HG03103 (cell line): ENCODE measurements around the gene INPP1.

Experiments used
- ATAC-seq: cut with Tn5 transposase; IDR thresholded peaks from one replicate; pipeline ENCODE4 v1.9.1; 2021; ENCODE audit warnings: low read depth; ENCODE audit not compliant: unreplicated experiment

The INPP1 gene

DNA sequence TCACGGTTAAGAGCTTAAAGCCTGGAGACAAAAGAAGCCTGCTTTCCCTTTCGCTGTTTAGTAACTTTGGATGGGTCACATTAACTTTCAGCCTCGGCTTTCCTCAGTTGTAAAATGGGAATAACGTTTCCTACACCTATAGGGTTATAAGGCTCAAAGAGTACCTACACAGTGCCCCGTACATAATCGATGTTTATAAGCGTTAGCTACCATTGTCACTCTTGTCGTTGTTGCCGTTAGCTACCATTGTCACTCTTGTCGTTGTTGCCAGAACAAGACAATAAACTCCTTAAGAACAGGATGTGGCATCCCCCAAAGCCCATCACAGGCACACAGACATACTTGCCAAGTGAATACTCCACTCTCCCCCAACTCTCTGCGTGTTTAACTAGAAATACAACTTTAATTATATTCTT, 63.9 kb downstream of the INPP1 start:
- ATAC-seq, result no peak

DNA sequence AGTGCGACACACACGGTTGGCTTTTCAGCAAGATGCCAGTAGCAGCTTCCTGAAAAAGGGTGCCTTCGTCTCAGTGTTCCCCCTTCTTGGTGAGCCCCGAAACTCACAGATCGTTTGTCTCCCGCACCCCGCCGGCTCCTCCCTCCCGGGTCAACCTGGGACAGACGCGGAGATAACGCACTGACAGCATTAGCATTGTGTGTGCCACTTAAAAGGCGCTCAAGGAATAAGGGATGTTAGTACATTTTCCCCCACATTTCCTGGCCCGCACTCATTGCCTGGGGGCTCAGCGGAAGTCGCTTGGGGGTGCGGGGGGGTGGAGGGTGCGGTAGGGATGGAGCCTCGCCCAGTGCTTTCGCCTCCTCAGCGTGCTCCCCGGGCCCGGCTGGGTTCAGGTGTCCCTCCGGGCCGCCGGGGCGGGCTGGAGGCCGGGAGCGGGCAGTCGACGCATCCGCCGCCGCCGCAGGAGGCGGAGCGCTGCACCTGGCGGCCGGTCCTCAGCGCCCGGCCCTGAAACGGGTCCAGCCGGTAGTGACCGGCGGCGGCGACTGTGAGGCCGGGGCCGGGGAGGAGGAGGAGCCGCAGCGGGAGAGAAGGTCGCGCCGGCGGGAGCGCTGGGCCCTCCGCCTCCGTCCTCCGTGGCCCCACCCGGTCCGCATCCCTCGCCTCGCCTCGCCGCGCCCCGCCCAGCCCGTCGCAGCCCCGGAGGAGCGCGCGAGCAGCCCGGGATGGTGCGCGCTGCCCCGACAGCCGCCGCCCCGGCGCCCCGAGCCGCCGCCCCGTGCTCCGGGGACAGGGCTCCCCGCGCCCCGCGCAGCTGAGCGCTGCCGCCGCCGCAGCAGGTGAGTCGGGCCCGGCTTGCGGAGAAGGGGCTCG, 64.5 kb downstream of the INPP1 start, which contains the start of gene MFSD6:
MFSD6 (plus strand) TSS at position 694 of the 876 bp plus-strand sequence. CDS start 27,675 bp downstream, outside the sequence.
- peak; percentile 44 for ATAC-seq

DNA sequence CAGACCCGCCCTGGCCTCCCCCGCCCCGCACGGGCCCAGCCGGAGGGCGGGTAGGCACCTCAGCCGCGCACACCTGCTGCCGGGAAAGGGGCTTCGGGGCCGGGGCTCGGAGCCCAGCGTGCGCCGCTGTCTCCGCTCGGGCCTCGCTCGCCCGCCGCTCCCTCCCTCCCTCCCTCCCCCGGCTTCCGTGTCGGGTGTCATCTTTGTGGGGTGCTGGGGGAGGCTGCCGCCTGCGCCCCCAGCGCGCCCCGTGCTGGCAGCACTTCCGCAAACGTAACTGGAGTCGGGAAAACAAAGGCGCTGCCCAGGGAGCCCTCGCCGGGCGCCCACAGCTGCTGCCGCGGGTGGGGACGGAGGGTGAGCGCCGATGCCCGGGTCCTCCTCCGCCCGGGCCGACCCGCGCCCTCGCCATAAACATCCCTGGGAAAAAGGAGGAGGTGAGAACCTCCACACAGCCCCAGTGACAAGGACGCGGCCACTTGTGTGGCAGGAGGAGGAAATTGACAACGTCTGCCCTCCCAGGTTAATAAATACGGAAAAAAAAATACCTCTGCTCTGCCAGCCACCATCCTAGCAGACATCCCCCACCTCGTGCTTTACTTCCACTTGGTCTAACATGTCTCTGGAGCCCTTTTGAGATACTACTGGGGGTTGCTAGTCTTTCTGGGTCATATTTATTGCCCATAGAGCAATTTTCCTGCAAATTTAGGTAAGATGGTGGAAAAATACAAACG, 65.3 kb downstream of the INPP1 start:
- peak; percentile 44 for ATAC-seq

DNA sequence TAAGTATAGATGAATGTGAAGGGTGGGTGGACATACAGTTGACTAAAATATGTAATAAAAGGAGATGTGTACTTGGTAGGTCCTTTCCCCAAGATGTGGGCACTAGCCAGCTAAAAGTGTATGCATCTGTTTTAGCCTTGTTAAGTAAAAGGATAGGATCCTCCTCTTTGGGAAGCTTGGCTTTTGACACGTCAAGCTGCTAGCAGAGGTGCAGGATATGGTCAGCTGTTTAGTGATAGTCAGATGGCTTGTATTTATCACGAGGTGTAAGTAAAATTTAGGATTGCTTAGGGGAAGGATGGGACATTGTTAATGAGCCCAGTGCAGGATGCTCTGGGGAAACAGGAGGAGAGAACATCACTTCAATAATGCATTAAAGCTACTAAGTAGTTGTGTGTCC, 66.2 kb downstream of the INPP1 start:
- ATAC-seq, result no peak

DNA sequence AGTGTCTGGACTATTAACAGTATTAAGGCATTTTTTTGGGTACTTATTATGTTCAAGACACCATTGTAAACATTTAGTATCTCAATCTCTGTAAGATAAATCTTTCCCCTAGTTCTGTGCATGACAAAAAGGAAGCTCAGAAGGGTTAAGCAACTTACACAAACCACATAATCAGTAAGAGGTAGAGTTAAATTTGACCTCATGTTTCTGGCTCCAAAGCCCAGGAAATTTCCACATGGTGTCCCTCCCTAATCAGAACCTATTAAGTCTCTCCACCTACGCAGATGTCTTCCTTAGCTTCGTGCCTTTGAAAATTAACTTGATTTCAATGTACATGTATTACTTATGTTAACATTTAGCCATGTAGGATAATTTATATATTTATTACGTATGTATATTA, 66.8 kb downstream of the INPP1 start:
- no peak for ATAC-seq

DNA sequence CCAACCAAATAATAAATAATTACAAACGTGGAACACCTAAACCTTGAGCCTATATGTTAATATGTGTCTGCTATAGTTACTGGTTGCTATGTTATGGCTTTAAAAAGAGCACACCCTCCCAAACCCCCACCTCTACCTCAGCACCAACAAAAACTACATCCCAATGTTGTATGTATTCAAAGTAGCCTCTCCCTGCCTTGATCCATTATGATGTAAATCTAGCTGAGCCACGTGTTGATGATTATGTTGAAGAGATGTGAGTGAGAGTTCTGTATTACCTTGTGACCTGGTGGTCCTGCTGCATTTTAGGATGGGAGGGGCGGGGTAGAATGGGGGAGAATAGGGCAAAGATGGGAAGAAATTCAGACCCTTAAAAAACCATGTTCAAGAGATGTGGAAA, 69.6 kb downstream of the INPP1 start:
- no peak for ATAC-seq

DNA sequence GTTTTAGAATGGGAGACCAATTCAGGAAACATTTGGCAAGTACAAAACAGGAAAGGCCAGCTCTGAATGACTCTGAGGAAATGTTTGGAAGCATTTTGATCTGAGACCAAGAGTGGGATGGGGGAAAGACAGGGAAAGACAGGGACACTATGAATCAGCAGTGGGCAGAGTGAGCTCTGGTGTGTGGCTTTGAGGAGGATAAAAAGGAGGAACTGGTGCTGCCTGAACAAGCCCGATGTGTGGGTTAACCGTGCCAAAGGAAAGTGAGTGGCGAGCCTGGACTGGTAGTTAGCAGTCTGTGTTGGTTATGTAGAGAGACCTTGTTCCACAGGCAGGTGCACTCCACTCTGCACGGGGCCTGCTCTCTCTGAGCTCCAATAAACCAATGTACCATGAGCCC, 70.0 kb downstream of the INPP1 start:
- ATAC-seq, result no peak

DNA sequence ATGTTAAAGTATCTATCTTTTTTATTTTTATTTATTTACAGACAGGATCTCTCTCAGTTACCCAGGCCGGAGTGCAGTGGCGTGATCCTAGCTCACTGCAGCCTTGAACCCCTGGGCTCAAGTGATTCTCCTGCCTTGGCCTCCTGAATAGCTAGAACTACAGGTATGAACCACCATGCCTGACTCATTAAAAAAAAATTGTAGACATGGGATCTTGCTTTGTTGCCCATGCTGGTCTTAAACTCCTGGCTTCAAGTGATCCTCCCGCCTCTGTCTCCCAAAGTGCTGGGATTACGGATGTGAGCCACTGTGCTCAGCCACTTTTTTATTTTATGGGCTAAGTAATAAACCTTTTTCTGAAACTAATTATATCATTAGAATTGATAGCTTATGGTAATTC, 71.9 kb downstream of the INPP1 start:
- no peak for ATAC-seq

DNA sequence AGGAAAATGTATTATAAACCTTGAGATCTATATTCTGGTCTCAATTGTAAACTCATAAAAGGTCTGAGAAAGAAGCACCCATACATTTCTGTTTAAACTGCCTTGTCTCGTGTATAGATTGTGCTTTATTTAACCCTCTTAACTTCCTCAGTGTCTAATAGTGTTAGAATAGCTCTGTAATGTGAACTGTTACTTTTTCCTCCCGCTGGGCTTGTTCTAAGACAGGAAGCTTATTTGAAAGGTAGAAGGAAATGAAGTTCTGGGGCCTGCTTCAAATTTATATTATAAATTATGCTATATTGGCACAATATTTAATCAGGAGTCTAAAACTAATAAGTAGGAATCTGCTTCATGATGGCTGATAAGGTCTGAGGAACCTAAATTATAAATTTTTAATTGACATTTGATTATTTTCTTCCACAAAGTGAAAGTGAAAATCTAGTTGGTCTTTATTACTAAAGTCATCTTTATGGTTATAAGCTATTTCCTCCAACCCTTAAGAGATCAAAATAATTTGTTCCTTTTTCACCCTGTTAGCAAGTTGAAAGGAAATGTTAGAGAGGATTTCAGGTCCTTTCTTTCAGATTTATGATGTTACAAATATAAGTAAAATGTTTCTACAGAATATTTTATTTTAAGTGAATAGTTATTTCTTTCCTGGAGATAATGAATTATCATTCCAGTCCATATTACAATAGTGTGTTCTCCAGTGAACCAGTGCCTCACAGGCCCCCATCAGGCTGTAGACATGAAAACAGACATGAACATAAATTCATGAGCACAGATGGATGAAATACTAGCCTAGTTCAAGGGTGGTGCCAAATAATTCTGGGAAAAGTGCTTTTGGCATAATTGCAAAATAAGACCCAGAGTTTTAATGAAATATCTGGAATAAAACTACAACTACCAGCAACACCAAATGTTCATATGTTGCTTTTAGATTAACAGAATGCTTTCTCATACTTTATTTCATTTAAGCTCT, 72.7 kb downstream of the INPP1 start:
- no peak for ATAC-seq

DNA sequence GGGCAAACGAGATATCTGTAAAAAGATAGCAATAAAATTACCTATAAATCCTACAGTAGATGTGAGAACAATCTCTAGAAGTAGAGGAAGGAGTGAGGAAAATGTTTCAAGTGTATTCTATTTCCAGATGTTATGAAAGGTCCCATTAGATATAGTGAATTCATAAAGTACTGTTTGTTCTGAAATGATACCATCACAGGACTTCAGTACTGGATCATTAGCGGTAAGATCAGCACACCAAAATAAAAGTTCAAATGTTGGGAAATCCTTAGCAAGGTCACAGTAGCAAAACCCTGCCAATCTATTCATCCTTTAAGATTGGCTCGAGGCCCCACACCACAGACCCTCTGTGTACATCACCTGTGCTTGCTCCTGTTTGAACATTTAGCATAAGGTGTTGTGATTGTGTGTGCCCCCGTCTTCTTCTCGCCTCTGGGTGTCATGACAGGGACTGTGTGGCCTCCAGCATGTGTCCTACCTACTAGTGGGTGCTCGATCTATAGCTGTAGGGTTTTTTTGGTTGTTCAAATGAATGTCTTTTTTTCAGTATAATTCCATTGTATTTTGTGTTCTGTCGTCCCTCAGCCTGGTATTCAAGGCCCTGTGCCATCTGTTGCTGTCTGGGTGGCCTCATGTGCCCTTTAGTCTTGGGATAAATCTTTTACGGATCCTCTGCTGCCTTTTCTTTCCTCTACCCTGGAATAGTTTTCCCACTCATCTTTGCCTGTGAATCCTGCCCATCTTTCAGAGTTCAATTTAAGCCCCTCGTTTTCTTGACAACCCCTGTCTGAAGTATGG, 73.9 kb downstream of the INPP1 start:
- ATAC-seq, result no peak

DNA sequence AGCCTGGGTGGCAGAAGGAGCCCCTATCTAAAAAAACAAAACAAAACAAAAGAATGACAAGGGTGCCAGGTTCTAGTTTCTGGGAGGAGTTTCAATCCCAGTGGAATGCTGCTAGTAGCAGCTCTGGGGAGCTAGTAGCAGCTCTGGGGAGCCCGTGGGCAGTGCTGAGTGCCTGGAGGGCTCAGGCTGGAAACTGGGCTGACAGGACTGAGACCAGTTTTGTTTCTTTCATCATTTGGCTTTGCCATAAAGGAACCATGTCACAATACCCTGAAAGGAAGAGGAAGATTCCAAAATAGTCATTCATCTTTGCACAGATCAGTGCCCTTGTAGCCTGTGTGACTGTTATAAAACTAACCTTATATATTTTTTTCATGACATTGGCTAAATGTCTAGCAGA, 75.3 kb downstream of the INPP1 start:
- ATAC-seq, result no peak

DNA sequence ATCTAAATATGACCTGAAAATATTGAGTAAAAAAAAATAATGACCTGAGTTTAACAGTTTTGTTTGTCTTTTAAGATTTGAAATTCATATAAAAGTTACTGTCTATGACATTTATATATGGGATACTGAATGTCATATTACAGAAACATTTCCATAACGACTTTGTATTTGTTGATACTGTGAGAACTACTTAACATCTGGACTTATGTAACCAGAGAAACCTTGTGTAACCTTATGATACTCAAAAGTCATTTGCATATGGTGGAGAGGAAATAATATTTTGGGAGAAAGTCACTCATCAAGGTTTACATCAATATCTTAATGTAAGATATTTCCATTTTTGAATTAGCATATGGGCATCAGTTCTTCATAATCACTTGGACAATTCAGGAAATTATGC, 77.4 kb downstream of the INPP1 start:
- ATAC-seq, result no peak
